HG03196 (cell line): ENCODE measurements around the gene NDUFA6.
"Not testable (repeated sequence)": the region's sequence is repeated elsewhere in the genome, so short reads cannot be mapped to it uniquely, and the experiment has no call there.

Experiments
- ATAC-seq: cut with Tn5 transposase; IDR thresholded peaks from one replicate; pipeline ENCODE4 v1.9.1; 2021; ENCODE audit not compliant: unreplicated experiment

The NDUFA6 gene

GRCh38 chr22:42090596-42091454, at the start of gene NDUFA6:
TSS of gene NDUFA6 (minus strand) at chr22:42090772. CDS start at chr22:42090744, 28 bp downstream.
- peak; percentile 92 for ATAC-seq

GRCh38 chr22:42140153-42140552, 49.6 kb upstream of the NDUFA6 start:
- ATAC-seq = not testable (repeated sequence)

GRCh38 chr22:42139508-42139907, 48.9 kb upstream of the NDUFA6 start:
- ATAC-seq = not testable (repeated sequence)

GRCh38 chr22:42138972-42139371, 48.4 kb upstream of the NDUFA6 start:
- ATAC-seq = no peak

GRCh38 chr22:42138122-42138770, 47.7 kb upstream of the NDUFA6 start:
- ATAC-seq = no peak

- ATAC-seq = not testable (repeated sequence)
Measured at GRCh38 chr22:42135688-42136087, 45.1 kb upstream of the NDUFA6 start.

GRCh38 chr22:42134100-42135020, 43.8 kb upstream of the NDUFA6 start:
- ATAC-seq = no peak

- no peak for ATAC-seq
Measured at GRCh38 chr22:42132457-42132856, 41.9 kb upstream of the NDUFA6 start.

- no peak for ATAC-seq
Measured at GRCh38 chr22:42131562-42131961, 41.0 kb upstream of the NDUFA6 start.

GRCh38 chr22:42130639-42131431, 40.3 kb upstream of the NDUFA6 start, which contains the start of gene CYP2D6:
TSS of gene CYP2D6 (minus strand) at chr22:42130810. CDS start at chr22:42130791, 19 bp downstream.
- ATAC-seq = not testable (repeated sequence)

- ATAC-seq = not testable (repeated sequence)
Measured at GRCh38 chr22:42130182-42130581, 39.6 kb upstream of the NDUFA6 start.

- ATAC-seq = not testable (repeated sequence)
Measured at GRCh38 chr22:42128776-42129694, 38.5 kb upstream of the NDUFA6 start.

- not testable (repeated sequence) for ATAC-seq
Measured at GRCh38 chr22:42128007-42128406, 37.4 kb upstream of the NDUFA6 start.

- no peak for ATAC-seq
Measured at GRCh38 chr22:42127606-42128005, 37.0 kb upstream of the NDUFA6 start.

- ATAC-seq = not testable (repeated sequence)
Measured at GRCh38 chr22:42123529-42123928, 33.0 kb upstream of the NDUFA6 start.

GRCh38 chr22:42120231-42121021, 29.9 kb upstream of the NDUFA6 start:
- ATAC-seq = not testable (repeated sequence)

- ATAC-seq = no peak
Measured at GRCh38 chr22:42116848-42117424, 26.4 kb upstream of the NDUFA6 start.

- ATAC-seq = not testable (repeated sequence)
Measured at GRCh38 chr22:42115420-42115830, 24.9 kb upstream of the NDUFA6 start.
